ENCODE results near the gene MCEE.
A peak's percentile ranks its signal among the peaks of the same experiment; 100 is the strongest.
"Not testable (repeated sequence)": the region's sequence is repeated elsewhere in the genome, so short reads cannot be mapped to it uniquely, and the experiment has no call there.

Gene MCEE

DNA sequence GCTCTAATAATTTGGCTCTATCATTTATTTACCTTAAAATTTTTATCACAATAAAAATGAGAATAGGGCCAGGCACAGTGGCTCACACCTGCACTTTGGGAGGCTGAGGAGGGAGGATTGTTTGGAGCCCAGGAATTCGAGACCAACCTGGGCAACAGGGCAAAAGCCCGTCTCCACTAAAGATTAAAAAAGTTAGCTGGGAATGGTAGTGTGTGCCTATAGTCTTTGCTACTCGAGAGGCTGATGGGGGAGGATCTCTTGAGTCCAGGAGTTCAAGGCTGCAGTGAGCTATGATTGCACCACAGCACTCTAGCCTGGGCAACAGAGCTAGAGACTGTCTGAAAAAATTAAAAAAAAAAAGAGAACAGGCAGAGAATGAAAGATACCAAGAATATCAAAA lies 6.1 kb upstream of the MCEE start:
- no peak overlapping the region for H4K5ac ChIP-seq (ENCODE audit: low read length)
- H3K79me1 ChIP-seq (ENCODE audit: low read length): peaks cover 2% of the 10 kb centered on the region
- H3K4me1 ChIP-seq (ENCODE audit: control insufficient read depth, low read depth, low read length): peaks cover 2% of the 10 kb centered on the region
- no peak overlapping the region for H4K8ac ChIP-seq (ENCODE audit: low read depth, low read length)
- no peak overlapping the region for H3K9ac ChIP-seq (ENCODE audit: low read length)
- H3K79me2 ChIP-seq (ENCODE audit: control insufficient read depth, insufficient read depth, low read length): peaks cover 15% of the 10 kb centered on the region
- H3K4ac ChIP-seq (ENCODE audit: low read depth, low read length): no peak overlapping the region
- H3K23ac ChIP-seq (ENCODE audit: low read length): no peak overlapping the region
- no peak overlapping the region for H3K18ac ChIP-seq (ENCODE audit: low read length)
- H2BK120ac ChIP-seq (ENCODE audit: low read depth, low read length): no peak overlapping the region
- no peak overlapping the region for H3K56ac ChIP-seq (ENCODE audit: low read length)
- H2AK5ac ChIP-seq (ENCODE audit: low read length): no peak overlapping the region
- no peak overlapping the region for H3K4me2 ChIP-seq (ENCODE audit: low read length)
- H2BK15ac ChIP-seq (replicated peaks; ENCODE audit: low read depth): no peak overlapping the region
- H3K36me3 ChIP-seq (ENCODE audit: control insufficient read depth, insufficient read depth, low read length): peaks cover 2% of the 10 kb centered on the region
- H3K4me3 ChIP-seq (ENCODE audit: low read length): no peak overlapping the region
- DNase-seq: no peak
- H3K27ac ChIP-seq (ENCODE audit: low read depth, low read length): no peak overlapping the region
- no CpG with 5 or more reads among the region's 3 CpGs for WGBS (ENCODE audit: extremely low coverage, insufficient coverage, low lambda C conversion rate)
- H3K27me3 ChIP-seq (ENCODE audit: insufficient read depth, low read length, poor library complexity): no peaks in the 10 kb centered on the region
- no peak overlapping the region for H2BK5ac ChIP-seq (ENCODE audit: low read length)

DNA sequence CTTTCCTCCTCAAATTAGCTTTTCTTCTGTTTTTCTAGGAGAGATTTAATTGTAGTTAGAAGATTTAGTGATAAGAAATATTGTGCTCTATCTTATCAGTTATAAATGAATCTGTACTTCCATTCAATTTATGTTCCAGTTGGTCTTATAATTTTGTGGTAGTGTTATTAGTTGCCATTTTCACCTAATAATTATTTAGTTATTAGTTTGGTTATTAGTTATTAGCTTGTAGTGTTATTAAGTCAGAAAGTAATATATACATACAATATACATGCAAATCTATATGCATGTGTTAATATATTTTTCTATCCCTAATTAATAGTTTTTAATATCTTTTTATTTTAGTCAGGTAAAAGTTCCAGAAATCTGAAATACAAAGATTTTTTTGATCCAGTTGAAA lies 3.6 kb upstream of the MCEE start:
- H3K4me1 ChIP-seq (ENCODE audit: control insufficient read depth, low read depth, low read length): peaks cover 2% of the 10 kb centered on the region
- no peak for DNase-seq
- peaks cover 24% of the 10 kb centered on the region for H3K79me2 ChIP-seq (ENCODE audit: control insufficient read depth, insufficient read depth, low read length)
- H2BK120ac ChIP-seq (ENCODE audit: low read depth, low read length): no peak overlapping the region
- H3K27ac ChIP-seq (ENCODE audit: low read depth, low read length): no peak overlapping the region
- no peak overlapping the region for H3K23ac ChIP-seq (ENCODE audit: low read length)
- peaks cover 4% of the 10 kb centered on the region for H3K79me1 ChIP-seq (ENCODE audit: low read length)
- H3K56ac ChIP-seq (ENCODE audit: low read length): no peak overlapping the region
- H3K4me3 ChIP-seq (ENCODE audit: low read length): no peak overlapping the region
- H3K18ac ChIP-seq (ENCODE audit: low read length): no peak overlapping the region
- no peak overlapping the region for H2BK5ac ChIP-seq (ENCODE audit: low read length)
- H4K8ac ChIP-seq (ENCODE audit: low read depth, low read length): no peak overlapping the region
- no peak overlapping the region for H3K4ac ChIP-seq (ENCODE audit: low read depth, low read length)
- no peak overlapping the region for H3K4me2 ChIP-seq (ENCODE audit: low read length)
- no peak overlapping the region for H4K5ac ChIP-seq (ENCODE audit: low read length)
- H2BK15ac ChIP-seq (replicated peaks; ENCODE audit: low read depth): no peak overlapping the region
- H3K36me3 ChIP-seq (ENCODE audit: control insufficient read depth, insufficient read depth, low read length): no peaks in the 10 kb centered on the region
- H2AK5ac ChIP-seq (ENCODE audit: low read length): no peak overlapping the region
- no peaks in the 10 kb centered on the region for H3K27me3 ChIP-seq (ENCODE audit: insufficient read depth, low read length, poor library complexity)
- no peak overlapping the region for H3K9ac ChIP-seq (ENCODE audit: low read length)

DNA sequence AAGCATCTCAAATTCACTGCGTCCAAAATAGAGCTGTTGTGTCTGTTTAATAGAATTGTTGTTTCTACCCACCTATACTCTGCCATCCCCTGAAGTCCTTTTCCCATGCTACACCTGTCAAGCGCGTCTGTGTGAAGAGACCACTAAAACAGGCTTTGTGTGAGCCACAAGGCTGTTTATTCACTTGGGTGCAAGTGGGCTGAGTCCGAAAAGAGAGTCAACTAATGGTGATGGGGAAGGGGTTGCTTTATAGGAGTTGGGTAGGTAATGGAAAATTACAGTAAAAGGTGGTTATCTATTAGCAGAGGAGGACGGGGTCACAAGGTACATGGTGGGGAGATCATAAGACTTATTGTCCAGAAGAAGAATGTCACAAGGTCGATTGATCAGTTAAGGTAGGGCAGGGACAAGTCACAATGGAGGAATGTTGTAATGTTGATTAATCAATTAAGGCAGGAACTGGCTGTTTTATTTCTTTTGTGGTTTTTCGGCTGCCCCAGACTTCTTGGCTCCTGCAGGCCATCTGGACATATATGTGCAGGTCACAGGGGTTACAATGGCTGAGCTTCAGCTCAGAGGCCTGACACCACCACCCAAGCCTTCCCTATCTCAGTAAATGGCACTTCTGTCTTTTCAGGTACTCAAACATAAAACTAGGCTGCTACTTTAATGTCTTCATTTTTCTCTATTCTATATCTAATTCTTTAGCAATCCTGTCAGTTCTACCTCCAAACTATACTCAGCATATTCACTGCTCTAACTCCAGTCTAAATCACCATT lies 1.5 kb upstream of the MCEE start:
- not testable (repeated sequence) for H3K27ac ChIP-seq (ENCODE audit: low read depth, low read length); H3K23ac ChIP-seq (ENCODE audit: low read length); H4K8ac ChIP-seq (ENCODE audit: low read depth, low read length); H2BK120ac ChIP-seq (ENCODE audit: low read depth, low read length); H3K36me3 ChIP-seq (ENCODE audit: control insufficient read depth, insufficient read depth, low read length); DNase-seq; H3K4me1 ChIP-seq (ENCODE audit: control insufficient read depth, low read depth, low read length); H3K4ac ChIP-seq (ENCODE audit: low read depth, low read length); H3K18ac ChIP-seq (ENCODE audit: low read length); H3K27me3 ChIP-seq (ENCODE audit: insufficient read depth, low read length, poor library complexity); H4K5ac ChIP-seq (ENCODE audit: low read length); H3K79me1 ChIP-seq (ENCODE audit: low read length); H2BK15ac ChIP-seq (replicated peaks; ENCODE audit: low read depth); H2AK5ac ChIP-seq (ENCODE audit: low read length); H2BK5ac ChIP-seq (ENCODE audit: low read length)
- Histone ChIP-seq H3K56ac (ENCODE audit: low read length) (peak overlapping the region; percentile 95), H3K9ac (ENCODE audit: low read length) (peak overlapping the region; percentile 87), H3K4me2 (ENCODE audit: low read length) (peak overlapping the region; percentile 85), H3K4me3 (ENCODE audit: low read length) (peak overlapping the region; percentile 86), H3K79me2 (ENCODE audit: control insufficient read depth, insufficient read depth, low read length) (peaks cover 24% of the 10 kb centered on the region)
- WGBS (ENCODE audit: extremely low coverage, insufficient coverage, low lambda C conversion rate): no CpG with 5 or more reads among the region's 7 CpGs

DNA sequence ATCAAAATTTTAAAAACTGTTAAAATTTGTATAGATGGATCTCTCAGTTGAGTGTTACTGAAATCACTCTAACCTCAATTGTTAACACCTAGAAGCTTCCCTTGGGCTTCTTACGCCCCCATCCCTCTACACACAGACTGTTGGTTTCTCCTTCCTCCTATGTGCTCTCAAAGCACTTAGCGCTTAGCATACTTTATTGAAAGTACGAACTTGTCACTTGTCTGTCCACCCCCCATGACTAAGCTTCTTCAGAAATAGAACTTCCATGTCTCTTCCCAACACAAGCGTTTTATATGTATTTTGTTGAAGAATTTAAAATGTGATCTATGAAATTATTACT lies 846 bp upstream of the MCEE start:
- Histone ChIP-seq H2BK5ac (ENCODE audit: low read length) (no peak overlapping the region), H3K56ac (ENCODE audit: low read length) (peak overlapping the region; percentile 95), H2BK120ac (ENCODE audit: low read depth, low read length) (no peak overlapping the region), H3K4me3 (ENCODE audit: low read length) (peak overlapping the region; percentile 86), H4K5ac (ENCODE audit: low read length) (no peak overlapping the region), H3K18ac (ENCODE audit: low read length) (no peak overlapping the region), H3K36me3 (ENCODE audit: control insufficient read depth, insufficient read depth, low read length) (no peaks in the 10 kb centered on the region), H3K9ac (ENCODE audit: low read length) (peak overlapping the region; percentile 87), H3K4me2 (ENCODE audit: low read length) (peak overlapping the region; percentile 85), H3K4ac (ENCODE audit: low read depth, low read length) (no peak overlapping the region), H2AK5ac (ENCODE audit: low read length) (no peak overlapping the region), H3K4me1 (ENCODE audit: control insufficient read depth, low read depth, low read length) (peaks cover 2% of the 10 kb centered on the region), H3K79me2 (ENCODE audit: control insufficient read depth, insufficient read depth, low read length) (peaks cover 24% of the 10 kb centered on the region), H3K27ac (ENCODE audit: low read depth, low read length) (no peak overlapping the region), H4K8ac (ENCODE audit: low read depth, low read length) (no peak overlapping the region), H3K79me1 (ENCODE audit: low read length) (peaks cover 4% of the 10 kb centered on the region), H3K27me3 (ENCODE audit: insufficient read depth, low read length, poor library complexity) (no peaks in the 10 kb centered on the region), H2BK15ac (replicated peaks; ENCODE audit: low read depth) (no peak overlapping the region), H3K23ac (ENCODE audit: low read length) (no peak overlapping the region)
- DNase-seq: no peak
- no CpG with 5 or more reads among the region's 4 CpGs for WGBS (ENCODE audit: extremely low coverage, insufficient coverage, low lambda C conversion rate)

DNA sequence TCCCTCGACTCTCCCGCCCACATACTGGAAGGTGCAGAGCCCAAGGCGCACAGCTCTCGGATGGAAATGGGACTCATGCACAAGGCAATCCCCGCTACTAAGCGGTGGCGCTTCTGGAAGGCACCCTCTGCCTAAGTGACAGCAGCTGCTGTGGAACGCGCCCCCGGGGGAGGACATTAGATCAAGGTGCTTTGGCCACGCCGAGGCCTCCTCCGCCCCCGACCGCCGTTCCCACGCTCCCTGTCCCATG lies 202 bp downstream of the MCEE start:
- Histone ChIP-seq H3K79me1 (ENCODE audit: low read length) (peaks cover 4% of the 10 kb centered on the region), H3K27me3 (ENCODE audit: insufficient read depth, low read length, poor library complexity) (no peaks in the 10 kb centered on the region), H3K4me3 (ENCODE audit: low read length) (peak overlapping the region; percentile 79), H2BK5ac (ENCODE audit: low read length) (peak overlapping the region; percentile 69), H3K4me1 (ENCODE audit: control insufficient read depth, low read depth, low read length) (peaks cover 2% of the 10 kb centered on the region), H3K4me2 (ENCODE audit: low read length) (peak overlapping the region; percentile 74), H3K23ac (ENCODE audit: low read length) (no peak overlapping the region), H2AK5ac (ENCODE audit: low read length) (no peak overlapping the region), H3K79me2 (ENCODE audit: control insufficient read depth, insufficient read depth, low read length) (peaks cover 24% of the 10 kb centered on the region), H2BK120ac (ENCODE audit: low read depth, low read length) (no peak overlapping the region), H3K56ac (ENCODE audit: low read length) (peak overlapping the region; percentile 96), H3K36me3 (ENCODE audit: control insufficient read depth, insufficient read depth, low read length) (no peaks in the 10 kb centered on the region), H4K8ac (ENCODE audit: low read depth, low read length) (no peak overlapping the region), H2BK15ac (replicated peaks; ENCODE audit: low read depth) (no peak overlapping the region), H3K27ac (ENCODE audit: low read depth, low read length) (peak overlapping the region; percentile 42), H3K9ac (ENCODE audit: low read length) (peak overlapping the region; percentile 96), H3K18ac (ENCODE audit: low read length) (no peak overlapping the region), H3K4ac (ENCODE audit: low read depth, low read length) (no peak overlapping the region), H4K5ac (ENCODE audit: low read length) (peak overlapping the region; percentile 1)
- peak; percentile 86 for DNase-seq
- WGBS (ENCODE audit: extremely low coverage, insufficient coverage, low lambda C conversion rate): no CpG with 5 or more reads among the region's 17 CpGs
